GM12872 (cell line): Measurements from ENCODE around the gene EPS8L1.

Source experiments
- TF ChIP-seq, protein P1 (sequence below): IDR thresholded peaks from 3 replicates; pipeline ENCODE4 v1.5.1; 2011; ENCODE audit warnings: low read depth, mild to moderate bottlenecking, low read length, moderate library complexity; ENCODE audit not compliant: insufficient read depth

Gene EPS8L1

DNA sequence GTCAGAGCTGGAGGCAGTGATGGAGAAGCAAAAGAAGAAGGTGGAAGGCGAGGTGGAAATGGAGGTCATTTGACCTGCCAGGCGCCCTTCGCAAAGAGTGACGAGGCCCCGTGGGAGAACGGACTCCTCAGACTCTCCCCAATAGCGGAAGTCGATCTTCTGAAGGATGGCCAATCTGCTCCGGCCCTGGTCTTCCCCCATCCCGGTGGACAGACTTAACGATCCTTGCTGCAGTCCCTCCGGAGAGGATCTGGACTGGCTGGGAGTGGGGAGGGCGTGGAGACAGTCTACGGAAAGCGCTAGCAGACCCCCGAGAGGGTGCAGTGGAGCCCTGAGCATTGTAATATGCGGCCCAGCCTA, 11.9 kb downstream of the EPS8L1 start:
- TF ChIP-seq, protein P1, sequence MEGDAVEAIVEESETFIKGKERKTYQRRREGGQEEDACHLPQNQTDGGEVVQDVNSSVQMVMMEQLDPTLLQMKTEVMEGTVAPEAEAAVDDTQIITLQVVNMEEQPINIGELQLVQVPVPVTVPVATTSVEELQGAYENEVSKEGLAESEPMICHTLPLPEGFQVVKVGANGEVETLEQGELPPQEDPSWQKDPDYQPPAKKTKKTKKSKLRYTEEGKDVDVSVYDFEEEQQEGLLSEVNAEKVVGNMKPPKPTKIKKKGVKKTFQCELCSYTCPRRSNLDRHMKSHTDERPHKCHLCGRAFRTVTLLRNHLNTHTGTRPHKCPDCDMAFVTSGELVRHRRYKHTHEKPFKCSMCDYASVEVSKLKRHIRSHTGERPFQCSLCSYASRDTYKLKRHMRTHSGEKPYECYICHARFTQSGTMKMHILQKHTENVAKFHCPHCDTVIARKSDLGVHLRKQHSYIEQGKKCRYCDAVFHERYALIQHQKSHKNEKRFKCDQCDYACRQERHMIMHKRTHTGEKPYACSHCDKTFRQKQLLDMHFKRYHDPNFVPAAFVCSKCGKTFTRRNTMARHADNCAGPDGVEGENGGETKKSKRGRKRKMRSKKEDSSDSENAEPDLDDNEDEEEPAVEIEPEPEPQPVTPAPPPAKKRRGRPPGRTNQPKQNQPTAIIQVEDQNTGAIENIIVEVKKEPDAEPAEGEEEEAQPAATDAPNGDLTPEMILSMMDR: no peak

DNA sequence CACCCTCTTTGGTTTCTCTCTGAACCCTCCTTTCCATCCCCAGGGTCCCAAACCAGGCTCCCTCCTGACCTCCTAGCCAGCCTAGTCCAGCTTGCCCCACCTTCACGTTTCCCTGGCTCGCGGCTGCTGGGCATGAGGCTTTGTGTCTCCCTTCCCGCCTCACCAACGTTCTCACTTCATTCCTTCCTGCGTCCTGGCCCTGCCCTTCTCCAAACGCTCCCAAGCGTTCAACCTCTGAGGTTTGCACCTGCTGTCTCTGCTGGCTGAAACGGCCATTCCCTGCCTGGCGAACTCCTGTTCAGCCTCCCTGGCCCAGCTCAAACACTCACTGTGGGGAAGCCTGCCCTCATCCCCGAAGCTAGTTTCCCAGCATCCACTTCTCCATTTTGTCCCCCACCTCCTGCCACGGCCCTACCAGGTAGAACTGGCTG, 12.4 kb downstream of the EPS8L1 start:
- TF ChIP-seq, protein P1: no peak

DNA sequence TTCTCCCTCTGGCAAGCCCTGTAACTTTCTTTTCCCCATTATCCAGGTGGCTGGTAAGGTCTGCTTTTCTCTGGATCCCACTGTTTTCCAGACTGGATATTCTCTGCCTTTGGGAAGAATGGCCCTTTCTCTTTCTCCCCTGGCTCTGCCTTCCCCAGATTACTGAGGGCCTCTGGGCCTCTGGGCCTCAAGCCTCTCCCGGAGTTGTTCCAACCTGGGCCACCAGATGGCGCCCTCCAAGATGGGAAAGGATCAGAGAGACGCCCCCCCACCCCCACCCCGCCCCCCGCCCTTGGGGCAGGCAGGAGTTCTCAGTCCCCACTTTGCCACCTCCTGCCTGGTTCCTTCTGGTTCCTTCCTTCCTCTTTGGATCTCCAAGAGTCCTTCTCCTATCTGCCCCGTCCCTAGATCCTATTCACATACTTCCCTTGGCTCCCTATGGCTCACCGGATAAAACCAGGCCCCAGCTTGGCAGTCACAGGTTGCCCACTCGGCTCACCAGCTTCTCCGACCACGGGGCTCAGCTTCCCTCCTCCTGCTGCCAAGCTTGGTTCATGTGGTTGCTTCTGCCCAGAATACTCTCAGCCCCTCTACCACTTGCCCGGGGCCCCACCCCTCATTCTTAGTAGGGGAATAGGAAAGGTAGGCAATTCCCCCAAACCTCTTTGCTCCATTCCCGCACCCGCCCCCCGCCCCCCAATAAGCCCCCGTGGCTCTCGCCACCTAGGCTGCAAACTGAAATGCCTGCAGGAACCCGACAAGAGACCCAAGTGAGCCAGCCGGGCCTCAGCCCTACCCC, 13.1 kb downstream of the EPS8L1 start:
- TF ChIP-seq, protein P1: peak; percentile 71

DNA sequence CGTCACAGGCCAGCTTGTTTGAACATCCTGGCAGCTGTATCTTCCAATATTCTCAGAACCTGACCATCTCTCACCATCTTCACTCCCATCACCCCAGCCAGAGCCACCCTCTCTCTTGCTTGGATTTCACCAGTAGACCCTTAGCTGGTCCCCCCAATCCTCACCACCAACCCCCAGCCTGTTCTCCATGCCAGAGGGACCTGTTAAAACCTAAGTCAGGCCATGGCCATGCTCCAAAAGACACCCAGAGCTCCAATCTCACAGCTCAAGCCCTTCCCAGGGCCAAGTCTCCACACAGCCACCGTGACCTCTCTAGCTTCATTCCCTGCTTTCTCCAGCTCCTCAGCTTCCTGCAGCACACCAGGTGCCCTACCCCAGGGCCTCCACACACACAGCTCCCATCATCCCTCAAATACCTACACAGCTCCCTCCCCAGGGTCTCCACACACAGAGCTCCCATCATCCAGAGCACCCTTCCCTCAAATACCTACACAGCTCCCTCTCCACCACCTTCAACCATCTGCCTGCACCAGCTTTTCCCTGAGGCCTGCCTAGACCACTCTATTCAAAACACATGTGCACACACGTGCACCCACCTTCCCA, 13.8 kb downstream of the EPS8L1 start:
- TF ChIP-seq, protein P1: no peak

DNA sequence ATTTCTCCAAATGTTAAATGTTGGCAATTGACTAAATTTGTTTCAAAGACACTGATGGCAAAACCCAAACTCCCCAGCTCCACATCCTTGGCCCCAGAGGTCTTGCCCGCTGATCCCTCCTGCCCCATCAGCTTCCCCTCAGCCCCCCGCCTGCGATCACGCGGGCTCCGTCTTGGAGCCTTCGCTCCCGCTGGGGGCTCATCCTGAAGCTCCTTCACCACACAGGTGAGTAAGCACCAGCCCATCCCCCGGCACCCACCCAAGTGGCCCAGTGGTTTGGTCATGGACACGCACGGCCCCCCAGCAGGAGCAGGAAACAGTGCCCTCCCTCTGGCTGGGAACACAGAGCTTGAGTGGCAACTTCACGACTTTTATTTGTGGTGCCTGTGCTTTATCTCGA, 14.9 kb downstream of the EPS8L1 start:
- TF ChIP-seq, protein P1: no peak

DNA sequence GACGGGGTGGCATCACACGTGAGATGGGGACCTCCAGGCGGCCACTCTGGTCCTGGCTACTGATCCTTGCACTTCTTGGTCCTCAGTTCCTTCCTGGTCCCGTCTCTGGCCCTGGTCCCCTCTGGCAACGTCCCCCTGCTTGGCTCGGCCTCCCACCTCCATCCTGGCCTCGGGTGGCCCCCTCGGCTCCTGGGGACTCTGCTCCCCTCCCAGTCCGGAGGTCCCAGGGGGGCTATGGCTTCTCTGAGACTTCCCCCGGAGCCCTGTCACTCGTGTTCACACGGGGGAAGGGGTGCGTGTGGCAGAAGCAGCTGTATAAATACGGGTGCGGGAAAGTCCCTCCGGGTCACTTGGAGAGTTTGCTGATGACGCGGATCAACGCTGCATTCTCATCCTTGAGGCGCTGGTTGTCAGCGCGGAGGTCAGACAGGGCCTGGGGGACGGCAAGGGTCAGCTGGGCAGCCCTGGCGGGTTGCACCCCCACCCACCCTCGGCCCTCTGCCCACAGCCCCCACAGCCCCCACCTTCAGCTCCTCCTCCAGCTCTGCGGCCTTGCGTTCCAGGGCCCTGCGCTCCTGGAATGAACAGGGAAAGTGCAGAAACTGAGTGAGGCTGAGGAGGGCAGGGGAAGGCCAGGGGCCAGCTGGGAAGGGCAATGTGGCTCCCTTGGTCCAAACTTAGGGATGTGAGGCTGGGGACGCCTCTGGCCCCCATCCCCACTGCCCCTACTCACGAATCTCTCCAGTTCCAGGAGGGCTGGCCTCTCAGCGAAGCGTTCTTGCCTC, 15.6 kb downstream of the EPS8L1 start:
- TF ChIP-seq, protein P1: no peak

DNA sequence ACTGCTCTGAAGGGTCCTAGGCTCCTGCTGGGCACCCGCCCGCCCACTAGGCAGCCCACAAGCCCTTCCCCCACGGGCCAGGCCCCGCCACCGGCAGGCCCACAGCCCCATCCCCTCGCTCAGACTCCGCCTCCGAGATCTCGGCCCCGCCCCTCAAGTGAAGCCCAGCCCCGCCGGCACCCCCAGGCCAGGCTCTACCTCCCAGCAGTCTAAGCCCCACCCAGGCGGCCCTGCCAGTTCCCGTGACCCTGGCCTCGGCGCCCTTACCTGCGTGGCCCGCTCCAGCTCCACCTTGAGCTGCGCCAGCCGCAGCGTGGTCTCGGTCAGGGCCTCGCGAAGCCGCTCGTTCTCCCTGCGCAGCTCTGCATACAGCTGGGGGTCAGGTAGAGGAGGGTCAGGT, 16.3 kb downstream of the EPS8L1 start:
- TF ChIP-seq, protein P1: no peak
